H1 (cell line): ENCODE measurements around the gene OCRL. TPM values are rescaled to one million over a fixed set of nuclear protein-coding genes. Genes with fewer than 3 reads are reported as not detected.

Source experiments
- BRCA1 ChIP-seq: IDR thresholded peaks from 2 replicates; pipeline ENCODE4 v1.6.1; 2012; ENCODE audit warnings: low read depth, low read length, improper control_type of control experiment
- CREB1 ChIP-seq: IDR thresholded peaks from 2 replicates; pipeline ENCODE4 v1.6.1; 2012; ENCODE audit warnings: inconsistent platforms
- EZH2 ChIP-seq: fragments of 200-600 bp; sonication (generic); IDR thresholded peaks from 2 replicates; pipeline ENCODE4 v1.7.1; 2012; ENCODE audit warnings: low read depth, mild to moderate bottlenecking, moderate library complexity, low read length, inconsistent platforms; ENCODE audit not compliant: severe bottlenecking
- GABPA ChIP-seq: IDR thresholded peaks from 2 replicates; pipeline ENCODE4 v1.6.1; 2011; ENCODE audit warnings: mild to moderate bottlenecking, low read length, moderate library complexity, borderline replicate concordance; ENCODE audit not compliant: insufficient read depth
- HDAC6 ChIP-seq: IDR thresholded peaks from one replicate; pipeline ENCODE4 v1.7.1; 2012; ENCODE audit warnings: low read depth, mild to moderate bottlenecking, inconsistent platforms, low read length, moderate library complexity
- JUND ChIP-seq: IDR thresholded peaks from 2 replicates; pipeline ENCODE4 v1.6.1; 2011; ENCODE audit warnings: mild to moderate bottlenecking, improper control_type of control experiment, low read length
- KDM1A ChIP-seq: fragments of 200-600, 300-600 bp; sonication (generic); IDR thresholded peaks from 2 replicates; pipeline ENCODE4 v1.7.1; 2016; ENCODE audit warnings: mild to moderate bottlenecking, low read length, borderline replicate concordance
- KDM4A ChIP-seq: IDR thresholded peaks from one replicate; pipeline ENCODE4 v1.7.1; 2012; ENCODE audit warnings: low read depth, mild to moderate bottlenecking, moderate library complexity, low read length, inconsistent platforms; ENCODE audit not compliant: severe bottlenecking
- NANOG ChIP-seq: IDR thresholded peaks from 2 replicates; pipeline ENCODE4 v1.6.1; 2011; ENCODE audit warnings: low read length, low read depth, mild to moderate bottlenecking, inconsistent platforms; ENCODE audit not compliant: insufficient read depth, poor library complexity, severe bottlenecking
- PHF8 ChIP-seq: fragments of 200-600 bp; sonication (generic); conservative IDR thresholded peaks from 2 replicates; pipeline ENCODE4 v1.7.1; 2012; ENCODE audit warnings: low read depth, mild to moderate bottlenecking, inconsistent platforms, low read length, moderate library complexity
- RAD21 ChIP-seq, 2 experiments: IDR thresholded peaks in 1 of 2; conservative IDR thresholded peaks in 1 of 2; 2 replicates each; pipeline ENCODE4 v1.6.1; 2011; ENCODE audit warnings: low read depth in 2 of 2, low read length in 2 of 2, improper control_type of control experiment in 1 of 2, inconsistent platforms in 1 of 2, mild to moderate bottlenecking in 1 of 2, moderate library complexity in 1 of 2
- RNF2 ChIP-seq: fragments of 200-900, 300-1000 bp; sonication (generic); IDR thresholded peaks from 2 replicates; pipeline ENCODE4 v1.7.1; 2016; ENCODE audit warnings: borderline replicate concordance, low read depth, mild to moderate bottlenecking, antibody characterized with exemption, low read length; ENCODE audit not compliant: poor library complexity, severe bottlenecking; ENCODE audit errors: missing control alignments
- SIRT6 ChIP-seq: IDR thresholded peaks from one replicate; pipeline ENCODE4 v1.7.1; 2012; ENCODE audit warnings: low read length, inconsistent platforms
- SP1 ChIP-seq: IDR thresholded peaks from 2 replicates; pipeline ENCODE4 v1.6.1; 2011; ENCODE audit warnings: low read depth, low read length
- TAF1 ChIP-seq: IDR thresholded peaks from 2 replicates; pipeline ENCODE4 v1.6.1; 2011; ENCODE audit warnings: mild to moderate bottlenecking, low read depth, low read length
- TAF7 ChIP-seq: optimal IDR thresholded peaks from 2 replicates; pipeline ENCODE3; 2011; ENCODE audit warnings: low read depth, mild to moderate bottlenecking, inconsistent platforms, low read length, moderate library complexity, borderline replicate concordance
- polyA plus RNA-seq, 7 experiments: library from polyadenylated mRNA; depleted of rRNA in 3 of 7; stranded (reverse) in 5 of 7; unstranded in 2 of 7; fragments of >200 nt in 5 of 7; fragments of 200-250 nt in 2 of 7; gene quantifications; 1 replicate in 5 of 7; 2 replicates in 1 of 7; 4 replicates in 1 of 7; pipeline versions ENCODE4 v1.2.1 to v1.2.3, GENCODE V29; 2011 to 2013; ENCODE audit warnings: missing spikeins in 2 of 7, mixed read lengths in 2 of 7
- total RNA-seq: library from RNA; stranded (reverse); fragmentation: NEBNext Ultra II Directional; extraction: Animal tissue kit (Norgen Biotek cat#: 25700); gene quantifications from 2 replicates; pipeline ENCODE4 v1.2.1, GENCODE V29; 2021
- TF ChIP-seq, protein P1 (sequence below): IDR thresholded peaks from 2 replicates; pipeline ENCODE4 v1.6.1; 2012; ENCODE audit warnings: inconsistent platforms
- TF ChIP-seq, protein P2 (sequence below): IDR thresholded peaks from 2 replicates; pipeline ENCODE4 v1.6.1; 2011; ENCODE audit warnings: low read length, improper control_type of control experiment
- TF ChIP-seq, protein P3 (sequence below): IDR thresholded peaks from 2 replicates; pipeline ENCODE4 v1.6.1; 2011; ENCODE audit warnings: low read depth, mild to moderate bottlenecking, low read length; ENCODE audit not compliant: insufficient read depth
- TF ChIP-seq, protein P4 (sequence below), 3 experiments: IDR thresholded peaks; 1 replicate in 2 of 3; 2 replicates in 1 of 3; pipeline versions ENCODE4 v1.5.1 to v1.6.1; 2011; ENCODE audit warnings: low read length in 3 of 3, mild to moderate bottlenecking in 3 of 3, inconsistent platforms in 2 of 3, low read depth in 1 of 3, moderate library complexity in 1 of 3; ENCODE audit not compliant: insufficient read depth in 1 of 3; ENCODE audit errors: control extremely low read depth in 1 of 3

Gene OCRL
- total and polyA plus RNA-seq, 2 of the 8 experiments (the other 6 are each of a cell fraction or from before 2014, with no cell fraction given), result 12.7 to 15.1 TPM

- TF ChIP-seq PHF8 (no peak), RAD21 (IDR thresholded peaks at IDR 0.05 in 1 of 2, conservative IDR thresholded peaks at IDR 0.05 in 1 of 2; ENCODE audit: low read depth in 2 of 2, low read length in 2 of 2) (no peak), KDM1A (no peak), GABPA (no peak), CREB1 (0 out of 2 replicates have a peak, but pooled peaks have one; percentile 52), NANOG (no peak), SIRT6 (no peak), TAF1 (no peak), HDAC6 (no peak), KDM4A (no peak), RNF2 (no peak), SP1 (no peak), EZH2 (no peak), TAF7 (no peak), BRCA1 (no peak), JUND (no peak)
- TF ChIP-seq, protein P1, sequence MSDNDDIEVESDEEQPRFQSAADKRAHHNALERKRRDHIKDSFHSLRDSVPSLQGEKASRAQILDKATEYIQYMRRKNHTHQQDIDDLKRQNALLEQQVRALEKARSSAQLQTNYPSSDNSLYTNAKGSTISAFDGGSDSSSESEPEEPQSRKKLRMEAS, result peak; percentile 27; the same call in 1 of the 2 replicates
- TF ChIP-seq, protein P2, sequence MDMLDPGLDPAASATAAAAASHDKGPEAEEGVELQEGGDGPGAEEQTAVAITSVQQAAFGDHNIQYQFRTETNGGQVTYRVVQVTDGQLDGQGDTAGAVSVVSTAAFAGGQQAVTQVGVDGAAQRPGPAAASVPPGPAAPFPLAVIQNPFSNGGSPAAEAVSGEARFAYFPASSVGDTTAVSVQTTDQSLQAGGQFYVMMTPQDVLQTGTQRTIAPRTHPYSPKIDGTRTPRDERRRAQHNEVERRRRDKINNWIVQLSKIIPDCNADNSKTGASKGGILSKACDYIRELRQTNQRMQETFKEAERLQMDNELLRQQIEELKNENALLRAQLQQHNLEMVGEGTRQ, result no peak
- TF ChIP-seq, protein P3, sequence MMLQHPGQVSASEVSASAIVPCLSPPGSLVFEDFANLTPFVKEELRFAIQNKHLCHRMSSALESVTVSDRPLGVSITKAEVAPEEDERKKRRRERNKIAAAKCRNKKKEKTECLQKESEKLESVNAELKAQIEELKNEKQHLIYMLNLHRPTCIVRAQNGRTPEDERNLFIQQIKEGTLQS, result no peak
- TF ChIP-seq, protein P4, sequence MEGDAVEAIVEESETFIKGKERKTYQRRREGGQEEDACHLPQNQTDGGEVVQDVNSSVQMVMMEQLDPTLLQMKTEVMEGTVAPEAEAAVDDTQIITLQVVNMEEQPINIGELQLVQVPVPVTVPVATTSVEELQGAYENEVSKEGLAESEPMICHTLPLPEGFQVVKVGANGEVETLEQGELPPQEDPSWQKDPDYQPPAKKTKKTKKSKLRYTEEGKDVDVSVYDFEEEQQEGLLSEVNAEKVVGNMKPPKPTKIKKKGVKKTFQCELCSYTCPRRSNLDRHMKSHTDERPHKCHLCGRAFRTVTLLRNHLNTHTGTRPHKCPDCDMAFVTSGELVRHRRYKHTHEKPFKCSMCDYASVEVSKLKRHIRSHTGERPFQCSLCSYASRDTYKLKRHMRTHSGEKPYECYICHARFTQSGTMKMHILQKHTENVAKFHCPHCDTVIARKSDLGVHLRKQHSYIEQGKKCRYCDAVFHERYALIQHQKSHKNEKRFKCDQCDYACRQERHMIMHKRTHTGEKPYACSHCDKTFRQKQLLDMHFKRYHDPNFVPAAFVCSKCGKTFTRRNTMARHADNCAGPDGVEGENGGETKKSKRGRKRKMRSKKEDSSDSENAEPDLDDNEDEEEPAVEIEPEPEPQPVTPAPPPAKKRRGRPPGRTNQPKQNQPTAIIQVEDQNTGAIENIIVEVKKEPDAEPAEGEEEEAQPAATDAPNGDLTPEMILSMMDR (IDR thresholded peaks at IDR 0.05; ENCODE audit: control extremely low read depth in 1 of 3, insufficient read depth in 1 of 3, low read depth in 1 of 3, low read length in 3 of 3), result no peak
Measured at GRCh38 chrX:129622757-129623301, 82.8 kb downstream of the OCRL start (continued).
